ENCODE results near the gene SDC4.

Gene SDC4

GRCh38 chr20:45347936-45348778 lies at the start of gene SDC4:
SDC4 (minus strand) TSS chr20:45348424; CDS start chr20:45348384, 40 bp downstream.
- TF ChIP-seq, protein P1, sequence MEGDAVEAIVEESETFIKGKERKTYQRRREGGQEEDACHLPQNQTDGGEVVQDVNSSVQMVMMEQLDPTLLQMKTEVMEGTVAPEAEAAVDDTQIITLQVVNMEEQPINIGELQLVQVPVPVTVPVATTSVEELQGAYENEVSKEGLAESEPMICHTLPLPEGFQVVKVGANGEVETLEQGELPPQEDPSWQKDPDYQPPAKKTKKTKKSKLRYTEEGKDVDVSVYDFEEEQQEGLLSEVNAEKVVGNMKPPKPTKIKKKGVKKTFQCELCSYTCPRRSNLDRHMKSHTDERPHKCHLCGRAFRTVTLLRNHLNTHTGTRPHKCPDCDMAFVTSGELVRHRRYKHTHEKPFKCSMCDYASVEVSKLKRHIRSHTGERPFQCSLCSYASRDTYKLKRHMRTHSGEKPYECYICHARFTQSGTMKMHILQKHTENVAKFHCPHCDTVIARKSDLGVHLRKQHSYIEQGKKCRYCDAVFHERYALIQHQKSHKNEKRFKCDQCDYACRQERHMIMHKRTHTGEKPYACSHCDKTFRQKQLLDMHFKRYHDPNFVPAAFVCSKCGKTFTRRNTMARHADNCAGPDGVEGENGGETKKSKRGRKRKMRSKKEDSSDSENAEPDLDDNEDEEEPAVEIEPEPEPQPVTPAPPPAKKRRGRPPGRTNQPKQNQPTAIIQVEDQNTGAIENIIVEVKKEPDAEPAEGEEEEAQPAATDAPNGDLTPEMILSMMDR (IDR thresholded peaks at IDR 0.05; ENCODE audit: low read depth, low read length, missing control alignments) = no peak
- DNase-seq (ENCODE audit: low read depth) = no peak
- peak within 1 kb of the TSS; percentile 90 for H3K4me3 ChIP-seq (ENCODE audit: low read depth, low read length)
- in situ Hi-C loops (cut with HindIII; ENCODE audit: low sequenced_read_pairs) = no loop called here

DNA sequence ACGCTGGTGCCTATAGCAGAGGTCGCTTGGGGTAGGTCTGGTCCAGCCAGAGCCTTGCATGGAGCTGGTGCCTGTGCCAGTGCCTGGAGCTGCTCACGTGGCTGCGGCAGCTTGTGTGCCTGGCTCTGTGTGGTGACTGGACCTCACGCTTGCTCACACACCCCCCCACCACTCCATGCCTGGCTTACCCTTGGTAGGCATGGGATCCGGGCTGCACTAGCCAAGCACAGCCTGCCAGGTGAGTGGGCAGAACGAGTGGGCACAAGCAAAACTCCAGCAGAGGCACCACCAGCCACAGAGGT lies 46.8 kb upstream of the SDC4 start:
- TF ChIP-seq, protein P1 (IDR thresholded peaks at IDR 0.05; ENCODE audit: low read depth, low read length, missing control alignments) = no peak
- no peak for DNase-seq (ENCODE audit: low read depth)
- H3K4me3 ChIP-seq (ENCODE audit: low read depth, low read length) = no peak overlapping the region
- in situ Hi-C loops (cut with HindIII; ENCODE audit: low sequenced_read_pairs) = no loop called here

DNA sequence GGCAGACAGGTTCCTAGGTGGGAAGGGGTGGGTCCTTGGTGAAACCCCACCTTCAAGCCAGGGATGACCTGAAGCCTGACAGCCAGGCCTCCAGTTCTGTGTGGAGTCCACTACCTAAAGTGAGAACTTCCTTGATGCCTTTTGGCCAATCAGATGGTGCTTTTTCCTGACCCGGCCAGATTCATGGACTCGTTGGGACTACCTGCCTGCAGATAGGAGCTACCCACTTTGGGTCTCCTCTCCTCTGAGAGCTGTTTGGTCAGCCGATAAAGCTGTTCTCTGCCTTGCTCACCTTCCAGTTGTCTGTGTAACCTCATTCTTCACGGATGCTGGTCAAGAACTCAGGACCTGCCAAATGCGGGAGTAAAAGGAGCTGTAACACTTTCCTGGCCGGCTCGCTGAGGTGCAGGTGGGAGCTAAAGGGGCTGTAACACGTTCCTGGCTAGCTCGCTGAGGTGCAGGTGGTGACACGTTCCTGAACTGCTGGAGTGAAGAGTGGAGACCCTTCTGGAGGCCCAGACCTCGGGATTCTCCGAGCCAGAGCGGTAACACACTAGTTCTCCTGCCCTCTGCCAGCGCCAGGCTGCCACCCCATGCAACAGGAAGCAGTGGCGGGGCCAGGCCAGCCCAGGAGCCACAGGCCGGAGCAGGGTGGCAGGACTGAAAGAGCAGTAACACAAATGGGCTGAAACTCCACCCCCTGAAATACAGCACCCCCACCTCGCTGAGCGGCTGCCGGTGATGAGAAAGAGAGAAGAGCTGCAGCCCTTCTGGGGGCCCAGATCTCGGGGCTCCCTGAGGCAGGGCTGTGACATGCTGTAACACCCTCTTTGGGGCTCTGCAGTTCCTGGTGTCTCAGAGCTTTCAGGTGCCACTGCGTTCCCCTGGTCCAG lies 46.2 kb upstream of the SDC4 start:
- DNase-seq (ENCODE audit: low read depth) = no peak
- TF ChIP-seq, protein P1 (IDR thresholded peaks at IDR 0.05; ENCODE audit: low read depth, low read length, missing control alignments) = no peak
- no peak overlapping the region for H3K4me3 ChIP-seq (ENCODE audit: low read depth, low read length)
- in situ Hi-C loops (cut with HindIII; ENCODE audit: low sequenced_read_pairs) = no loop called here

GRCh38 chr20:45392733-45393132 lies 44.5 kb upstream of the SDC4 start:
- TF ChIP-seq, protein P1 (IDR thresholded peaks at IDR 0.05; ENCODE audit: low read depth, low read length, missing control alignments) = no peak
- no peak for DNase-seq (ENCODE audit: low read depth)
- in situ Hi-C loops (cut with HindIII; ENCODE audit: low sequenced_read_pairs) = no loop called here
- no peak overlapping the region for H3K4me3 ChIP-seq (ENCODE audit: low read depth, low read length)

- in situ Hi-C loops (cut with HindIII; ENCODE audit: low sequenced_read_pairs) = no loop called here
- H3K4me3 ChIP-seq (ENCODE audit: low read depth, low read length) = no peak overlapping the region
- DNase-seq (ENCODE audit: low read depth) = no peak
- TF ChIP-seq, protein P1 (IDR thresholded peaks at IDR 0.05; ENCODE audit: low read depth, low read length, missing control alignments) = no peak
Observed at GRCh38 chr20:45391559-45391958, 43.3 kb upstream of the SDC4 start.

DNA sequence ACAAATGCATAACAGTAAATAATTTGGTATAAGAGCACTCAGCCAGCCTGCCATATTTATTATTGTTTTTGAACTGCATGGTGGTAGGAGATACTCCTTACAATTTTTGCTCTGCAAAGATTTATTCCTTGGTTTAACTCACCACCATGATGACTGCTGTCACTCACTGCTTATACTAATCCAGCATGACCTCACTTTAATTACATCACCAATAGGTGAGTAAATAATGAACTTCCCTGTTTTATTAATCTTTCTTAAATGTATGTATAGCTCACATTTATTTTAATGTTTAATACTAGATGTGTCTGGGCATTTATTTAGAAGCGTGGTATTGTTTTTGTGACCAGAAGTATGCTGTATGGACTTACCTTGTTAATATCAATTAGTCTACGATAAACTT lies 42.7 kb upstream of the SDC4 start:
- TF ChIP-seq, protein P1 (IDR thresholded peaks at IDR 0.05; ENCODE audit: low read depth, low read length, missing control alignments) = no peak
- no peak for DNase-seq (ENCODE audit: low read depth)
- H3K4me3 ChIP-seq (ENCODE audit: low read depth, low read length) = no peak overlapping the region
- in situ Hi-C loops (cut with HindIII; ENCODE audit: low sequenced_read_pairs) = no loop called here

Data from astrocyte of the cerebellum (primary cell).